Measurements from ENCODE around the gene RIPOR2.

GRCh38 chr6:24867104-24867703 is 68.6 kb downstream of the RIPOR2 start:
- TF ChIP-seq CTCF (IDR thresholded peaks at IDR 0.05): no peak
- no peak for TF ChIP-seq POLR2A (IDR thresholded peaks at IDR 0.05)

Measured in Peyer's patch (tissue), 4 donors.